Stimulated activated CD8-positive, alpha-beta memory T cell treated with anti-CD3 and anti-CD28 coated beads, Interleukin-4, amount 100 ng/mL, for 24 hours (primary cell): ENCODE results near the gene RASGEF1B.

Source experiments
- DNase-seq: peaks from one replicate; pipeline ENCODE4 v3.0.0-alpha.2; 2020; ENCODE audit warnings: low read depth

The RASGEF1B gene

GRCh38 chr4:81395239-81395638 lies 76.5 kb downstream of the RASGEF1B start:
- DNase-seq = no peak

GRCh38 chr4:81392164-81392563 lies 79.5 kb downstream of the RASGEF1B start:
- no peak for DNase-seq

- DNase-seq = no peak
Measured at GRCh38 chr4:81389720-81390119, 82.0 kb downstream of the RASGEF1B start.

- DNase-seq = no peak
Measured at GRCh38 chr4:81380437-81380836, 91.3 kb downstream of the RASGEF1B start.

GRCh38 chr4:81378386-81378785 lies 93.3 kb downstream of the RASGEF1B start:
- no peak for DNase-seq

GRCh38 chr4:81377191-81377590 lies 94.5 kb downstream of the RASGEF1B start:
- no peak for DNase-seq

- DNase-seq = no peak
Measured at GRCh38 chr4:81376720-81377119, 95.0 kb downstream of the RASGEF1B start.
